ENCODE measurements around the gene ABI3BP. TPM values are rescaled to one million over a fixed set of nuclear protein-coding genes. Genes with fewer than 3 reads are reported as not detected.

ABI3BP gene
- total RNA-seq, 2 experiments from 2014 or later: not detected

DNA sequence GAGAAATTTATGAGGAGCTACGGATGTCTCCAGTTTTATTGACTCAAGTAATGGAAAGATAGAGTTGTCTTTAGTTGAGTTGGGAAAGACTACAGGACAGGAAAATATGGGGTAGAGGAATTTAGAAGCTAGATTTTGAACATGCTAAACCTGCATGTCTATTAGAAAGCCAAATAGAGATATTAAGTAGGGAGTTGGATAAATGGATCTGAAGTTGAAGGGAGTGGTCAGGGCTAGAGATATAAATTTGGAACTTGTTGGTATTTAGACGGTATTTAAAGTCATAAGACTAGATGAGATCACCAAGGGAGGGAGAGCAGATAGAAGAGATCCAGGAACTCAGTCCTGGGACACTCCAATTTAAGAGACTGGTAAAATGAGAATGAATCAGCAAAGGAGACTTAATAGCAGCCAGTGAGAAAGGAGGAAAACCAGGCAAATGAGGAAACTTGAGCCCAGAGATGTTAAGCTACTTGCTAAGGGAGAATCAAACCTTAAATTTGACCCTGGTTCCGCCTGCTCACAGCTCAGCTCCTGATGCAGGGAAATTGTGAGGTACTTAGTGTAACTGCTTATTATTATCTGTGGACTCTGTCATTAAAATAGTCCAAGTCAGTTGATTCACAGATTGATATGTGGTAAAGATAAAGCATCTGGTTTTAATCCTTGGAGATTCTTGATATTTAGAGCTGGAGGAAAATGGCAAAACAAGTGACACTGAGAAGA, 35.8 kb downstream of the ABI3BP start:
- no peak for DNase-seq
- H3K36me3 Mint-ChIP-seq (ENCODE audit: low read depth): no peaks in the 10 kb centered on the region
- ATAC-seq: no peak
- H3K9me3 Mint-ChIP-seq: peaks cover 5% of the 10 kb centered on the region
- ChIA-PET POLR2A (no interaction called here), CTCF (interaction anchor here (1.4 kb wide), 1 partner anchor 32 kb away, joined by 3 read pairs; no protein-coding TSS in a partner anchor)
- H3K27ac Mint-ChIP-seq: no peak overlapping the region
- no peak overlapping the region for H3K4me3 Mint-ChIP-seq
- TF ChIP-seq, protein P1, sequence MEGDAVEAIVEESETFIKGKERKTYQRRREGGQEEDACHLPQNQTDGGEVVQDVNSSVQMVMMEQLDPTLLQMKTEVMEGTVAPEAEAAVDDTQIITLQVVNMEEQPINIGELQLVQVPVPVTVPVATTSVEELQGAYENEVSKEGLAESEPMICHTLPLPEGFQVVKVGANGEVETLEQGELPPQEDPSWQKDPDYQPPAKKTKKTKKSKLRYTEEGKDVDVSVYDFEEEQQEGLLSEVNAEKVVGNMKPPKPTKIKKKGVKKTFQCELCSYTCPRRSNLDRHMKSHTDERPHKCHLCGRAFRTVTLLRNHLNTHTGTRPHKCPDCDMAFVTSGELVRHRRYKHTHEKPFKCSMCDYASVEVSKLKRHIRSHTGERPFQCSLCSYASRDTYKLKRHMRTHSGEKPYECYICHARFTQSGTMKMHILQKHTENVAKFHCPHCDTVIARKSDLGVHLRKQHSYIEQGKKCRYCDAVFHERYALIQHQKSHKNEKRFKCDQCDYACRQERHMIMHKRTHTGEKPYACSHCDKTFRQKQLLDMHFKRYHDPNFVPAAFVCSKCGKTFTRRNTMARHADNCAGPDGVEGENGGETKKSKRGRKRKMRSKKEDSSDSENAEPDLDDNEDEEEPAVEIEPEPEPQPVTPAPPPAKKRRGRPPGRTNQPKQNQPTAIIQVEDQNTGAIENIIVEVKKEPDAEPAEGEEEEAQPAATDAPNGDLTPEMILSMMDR (IDR thresholded peaks at IDR 0.05): no peak
- no peaks in the 10 kb centered on the region for H3K4me1 Mint-ChIP-seq (ENCODE audit: low read depth)
- intact Hi-C loops (cut with micrococcal nuclease): no loop called here
- peaks cover 4% of the 10 kb centered on the region for H3K27me3 Mint-ChIP-seq

DNA sequence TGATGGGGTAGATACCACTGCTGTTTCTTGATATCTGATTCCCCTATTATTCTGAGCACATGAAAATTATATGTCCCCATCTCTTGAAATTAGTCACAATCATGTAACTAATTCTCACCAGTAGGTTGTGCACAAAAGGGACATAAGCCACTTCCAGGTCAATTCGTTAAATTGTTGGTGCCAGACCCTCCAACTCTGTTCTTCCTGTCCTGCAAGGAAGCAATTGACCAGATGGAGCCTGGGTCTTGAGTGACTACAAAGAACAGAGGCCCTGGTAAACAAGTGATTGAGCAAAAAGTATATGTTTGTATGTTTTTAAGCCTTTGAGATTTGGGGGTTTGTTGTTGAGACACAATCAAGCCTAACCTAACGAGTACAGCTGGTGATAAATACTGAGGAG, 36.9 kb downstream of the ABI3BP start:
- no peaks in the 10 kb centered on the region for H3K36me3 Mint-ChIP-seq (ENCODE audit: low read depth)
- ChIA-PET POLR2A (no interaction called here), CTCF (no interaction called here)
- H3K27me3 Mint-ChIP-seq: peaks cover 6% of the 10 kb centered on the region
- DNase-seq (no peak), ATAC-seq (no peak)
- TF ChIP-seq, protein P1 (IDR thresholded peaks at IDR 0.05): no peak
- intact Hi-C loops (cut with micrococcal nuclease): no loop called here
- no peak overlapping the region for H3K4me3 Mint-ChIP-seq
- peaks cover 5% of the 10 kb centered on the region for H3K9me3 Mint-ChIP-seq
- no peak overlapping the region for H3K27ac Mint-ChIP-seq
- H3K4me1 Mint-ChIP-seq (ENCODE audit: low read depth): no peaks in the 10 kb centered on the region

DNA sequence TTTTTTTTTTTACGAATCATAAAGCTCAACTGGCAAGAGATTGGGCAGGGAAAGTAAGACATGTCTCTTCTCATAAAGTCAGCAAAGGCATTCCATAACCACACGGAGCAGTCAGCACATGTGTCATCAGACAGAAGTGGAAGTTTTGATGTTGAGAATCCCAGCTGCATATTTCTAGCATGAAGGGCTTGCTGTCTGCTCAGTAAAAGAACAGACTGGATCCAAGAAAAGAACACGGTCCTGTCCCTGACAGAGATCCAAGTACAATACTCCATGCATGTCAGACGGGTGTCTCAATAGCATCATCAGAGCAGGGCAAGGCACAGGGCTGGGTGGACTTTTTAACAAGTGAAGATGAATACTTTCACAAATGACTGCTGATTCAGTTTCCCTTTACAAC, 38.2 kb downstream of the ABI3BP start:
- CTCF ChIA-PET: no interaction called here
- Mint-ChIP-seq H3K27ac (no peak overlapping the region), H3K27me3 (peaks cover 10% of the 10 kb centered on the region), H3K4me1 (ENCODE audit: low read depth) (no peaks in the 10 kb centered on the region), H3K36me3 (ENCODE audit: low read depth) (no peaks in the 10 kb centered on the region), H3K4me3 (no peak overlapping the region), H3K9me3 (peaks cover 4% of the 10 kb centered on the region)
- ATAC-seq: no peak
- TF ChIP-seq, protein P1 (IDR thresholded peaks at IDR 0.05): no peak
- POLR2A ChIA-PET: no interaction called here
- DNase-seq: no peak
- intact Hi-C loops (cut with micrococcal nuclease): no loop called here

DNA sequence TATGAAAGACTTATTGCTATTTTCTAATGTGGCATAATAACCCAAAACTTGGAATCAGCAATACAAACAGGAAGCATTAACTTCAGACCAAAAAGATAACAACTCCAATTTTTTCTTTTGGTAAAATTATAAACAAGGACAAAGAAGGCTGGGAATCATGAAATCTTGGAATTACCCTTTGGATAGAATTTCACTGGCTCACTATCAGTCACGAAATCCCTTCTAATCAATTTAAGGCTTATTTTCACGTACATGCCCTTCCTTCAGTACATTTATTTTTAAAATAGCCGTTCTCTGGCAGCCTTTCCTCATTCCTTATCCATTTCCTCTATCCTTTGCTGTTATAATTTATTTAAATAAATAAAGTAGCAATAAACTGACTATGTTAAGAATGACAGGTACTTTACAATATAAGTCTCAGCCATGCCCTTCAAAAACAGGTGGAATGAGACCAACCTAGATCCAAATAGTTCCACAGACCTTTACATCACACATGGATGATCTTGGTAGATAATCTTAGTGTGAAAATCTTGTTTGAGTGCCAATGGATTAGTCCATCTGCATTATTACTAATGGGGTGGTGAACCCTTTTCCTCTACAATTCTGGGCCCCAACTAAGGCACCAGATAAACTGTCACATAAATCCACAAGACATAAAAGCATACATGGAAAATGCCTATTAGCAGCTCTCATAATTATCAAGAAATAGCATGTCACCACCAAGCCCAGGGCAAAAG, 38.9 kb downstream of the ABI3BP start:
- intact Hi-C loops (cut with micrococcal nuclease): no loop called here
- ATAC-seq (no peak), DNase-seq (no peak)
- Mint-ChIP-seq H3K9me3 (no peaks in the 10 kb centered on the region), H3K36me3 (ENCODE audit: low read depth) (no peaks in the 10 kb centered on the region), H3K27ac (no peak overlapping the region), H3K4me3 (no peak overlapping the region), H3K4me1 (ENCODE audit: low read depth) (no peaks in the 10 kb centered on the region), H3K27me3 (peaks cover 10% of the 10 kb centered on the region)
- POLR2A ChIA-PET: no interaction called here
- TF ChIP-seq, protein P1 (IDR thresholded peaks at IDR 0.05): no peak
- CTCF ChIA-PET: no interaction called here

DNA sequence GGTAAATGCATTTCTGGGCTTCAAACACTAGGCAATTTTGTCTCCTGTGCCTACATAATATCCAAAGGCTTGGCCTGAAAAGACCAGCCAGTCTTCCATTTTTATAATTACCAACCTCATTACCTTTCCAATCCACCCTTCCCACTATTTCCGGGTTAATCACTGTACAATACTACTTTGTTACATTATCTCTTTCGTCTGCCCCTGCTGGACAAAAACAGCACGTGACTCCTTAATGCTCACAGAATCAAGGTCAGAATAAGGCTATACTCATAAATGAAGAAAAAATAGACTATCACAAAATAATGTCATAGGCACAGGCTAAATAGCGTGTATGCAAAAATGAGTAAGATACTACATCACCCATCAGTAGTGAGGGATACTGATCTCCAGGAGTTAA, 40.1 kb downstream of the ABI3BP start:
- H3K36me3 Mint-ChIP-seq (ENCODE audit: low read depth): no peaks in the 10 kb centered on the region
- H3K9me3 Mint-ChIP-seq: no peaks in the 10 kb centered on the region
- peaks cover 10% of the 10 kb centered on the region for H3K27me3 Mint-ChIP-seq
- no peak for ATAC-seq
- no peak overlapping the region for H3K27ac Mint-ChIP-seq
- intact Hi-C loops (cut with micrococcal nuclease): no loop called here
- DNase-seq: no peak
- H3K4me1 Mint-ChIP-seq (ENCODE audit: low read depth): no peaks in the 10 kb centered on the region
- TF ChIP-seq, protein P1 (IDR thresholded peaks at IDR 0.05): no peak
- CTCF ChIA-PET: no interaction called here
- POLR2A ChIA-PET: no interaction called here
- H3K4me3 Mint-ChIP-seq: no peak overlapping the region
